ENCODE data around the gene SNX17. TPM values are rescaled to one million over a fixed set of nuclear protein-coding genes. Genes with fewer than 3 reads are reported as not detected.

The SNX17 gene
- total and polyA plus RNA-seq, 2 donors (not counting 3 experiments of a cell fraction or from before 2014, with no cell fraction given) = 103 to 130 TPM

DNA sequence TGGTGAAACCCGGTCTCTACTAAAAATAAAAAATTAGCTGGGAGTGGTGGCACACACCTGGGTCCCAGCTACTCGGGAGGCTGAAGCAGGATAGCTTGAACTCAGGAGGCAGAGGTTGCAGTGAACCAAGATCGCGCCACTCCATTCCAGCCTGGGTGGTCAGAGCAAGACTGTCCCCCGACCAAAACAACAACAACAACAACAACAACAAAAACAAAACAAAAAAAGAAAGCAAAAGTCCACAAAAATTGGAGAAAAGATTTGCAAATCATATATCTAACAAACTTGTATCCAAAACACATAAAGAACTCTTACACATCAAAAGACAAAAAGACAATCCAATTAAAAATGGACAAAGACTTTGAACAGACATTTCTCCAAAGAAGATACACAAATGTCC is 28.5 kb downstream of the SNX17 start:
- intact Hi-C loops (cut with micrococcal nuclease) = no loop called here

More for the DNA sequence above, 28.5 kb downstream of the SNX17 start:
- BruUV-seq (replicated peaks) = no TSS peak
- Histone ChIP-seq H3K27ac (ENCODE audit: insufficient read depth, low read depth, low read length) (no peak overlapping the region), H3K27me3 (ENCODE audit: control insufficient read depth in 2 of 2, insufficient read depth in 2 of 2, low read length in 2 of 2) (no peaks in the 10 kb centered on the region), H3K36me3 (ENCODE audit: control insufficient read depth in 2 of 2, extremely low read depth in 1 of 2, insufficient read depth in 2 of 2, low read length in 2 of 2) (peaks cover 0 to 4% of the 10 kb centered on the region in 2 experiments), H3K9me1 (replicated peaks; ENCODE audit: control insufficient read depth, extremely low read depth, insufficient read depth, low read length) (no peaks in the 10 kb centered on the region), H3K9ac (replicated peaks; ENCODE audit: extremely low read depth, insufficient read depth, low read length) (no peak overlapping the region), H3K4me1 (ENCODE audit: control insufficient read depth, extremely low read depth, insufficient read depth, low read length) (no peaks in the 10 kb centered on the region), H3K4me2 (ENCODE audit: insufficient read depth, low read length) (no peak overlapping the region), H4K20me1 (replicated peaks; ENCODE audit: control insufficient read depth, extremely low read depth, insufficient read depth, low read length) (peaks cover 8% of the 10 kb centered on the region), H2AFZ (ENCODE audit: low read depth, low read length) (no peak overlapping the region), H3K79me2 (ENCODE audit: control insufficient read depth, insufficient read depth, low read length) (peaks cover 97% of the 10 kb centered on the region), H3K9me3 (replicated peaks; ENCODE audit: control insufficient read depth, insufficient read depth, low read length) (no peaks in the 10 kb centered on the region), H3K4me3 (replicated peaks in 1 of 3; ENCODE audit: insufficient read depth in 1 of 3, low read depth in 1 of 3, low read length in 3 of 3) (no peak overlapping the region)
- dilution Hi-C loops (cut with MboI; ENCODE audit: extremely low pct_ligation_motif_present, low sequenced_read_pairs) = no loop called here
- FAIRE-seq (no peak), DNase-seq (ENCODE audit: low read depth, low spot score) (no peak)
- ChIA-PET POLR2A (no interaction called here), CTCF (interaction anchor here (1.5 kb wide), 1 partner anchor 9 kb away, joined by 4 read pairs; no protein-coding TSS in a partner anchor)
- no peak for TF ChIP-seq JUN (IDR thresholded peaks at IDR 0.05; ENCODE audit: borderline replicate concordance, insufficient read depth, insufficient read length, low read depth)
- no peak for TF ChIP-seq MYC (IDR thresholded peaks at IDR 0.05; ENCODE audit: low read depth, low read length)
- no peak for TF ChIP-seq POLR2AphosphoS5 (IDR thresholded peaks at IDR 0.05; ENCODE audit: insufficient read depth, low read depth, low read length)
- TF ChIP-seq, protein P1, sequence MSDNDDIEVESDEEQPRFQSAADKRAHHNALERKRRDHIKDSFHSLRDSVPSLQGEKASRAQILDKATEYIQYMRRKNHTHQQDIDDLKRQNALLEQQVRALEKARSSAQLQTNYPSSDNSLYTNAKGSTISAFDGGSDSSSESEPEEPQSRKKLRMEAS (IDR thresholded peaks at IDR 0.05; ENCODE audit: insufficient read depth, insufficient read length) = no peak
- TF ChIP-seq FOS (IDR thresholded peaks at IDR 0.05; ENCODE audit: borderline replicate concordance, insufficient read depth, low read length) = no peak
- no peak for TF ChIP-seq POLR2A (IDR thresholded peaks at IDR 0.05; ENCODE audit: low read depth, low read length)
- TF ChIP-seq, protein P2, sequence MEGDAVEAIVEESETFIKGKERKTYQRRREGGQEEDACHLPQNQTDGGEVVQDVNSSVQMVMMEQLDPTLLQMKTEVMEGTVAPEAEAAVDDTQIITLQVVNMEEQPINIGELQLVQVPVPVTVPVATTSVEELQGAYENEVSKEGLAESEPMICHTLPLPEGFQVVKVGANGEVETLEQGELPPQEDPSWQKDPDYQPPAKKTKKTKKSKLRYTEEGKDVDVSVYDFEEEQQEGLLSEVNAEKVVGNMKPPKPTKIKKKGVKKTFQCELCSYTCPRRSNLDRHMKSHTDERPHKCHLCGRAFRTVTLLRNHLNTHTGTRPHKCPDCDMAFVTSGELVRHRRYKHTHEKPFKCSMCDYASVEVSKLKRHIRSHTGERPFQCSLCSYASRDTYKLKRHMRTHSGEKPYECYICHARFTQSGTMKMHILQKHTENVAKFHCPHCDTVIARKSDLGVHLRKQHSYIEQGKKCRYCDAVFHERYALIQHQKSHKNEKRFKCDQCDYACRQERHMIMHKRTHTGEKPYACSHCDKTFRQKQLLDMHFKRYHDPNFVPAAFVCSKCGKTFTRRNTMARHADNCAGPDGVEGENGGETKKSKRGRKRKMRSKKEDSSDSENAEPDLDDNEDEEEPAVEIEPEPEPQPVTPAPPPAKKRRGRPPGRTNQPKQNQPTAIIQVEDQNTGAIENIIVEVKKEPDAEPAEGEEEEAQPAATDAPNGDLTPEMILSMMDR (IDR thresholded peaks at IDR 0.05; ENCODE audit: extremely low read depth in 1 of 2, insufficient read depth in 1 of 2, low read depth in 1 of 2, low read length in 2 of 2) = no peak
- TF ChIP-seq GATA2 (IDR thresholded peaks at IDR 0.05; ENCODE audit: insufficient read depth, insufficient read length, low read depth, low read length) = no peak
